K562 (cell line): ENCODE measurements around the gene PGR. TPM values are rescaled to one million over a fixed set of nuclear protein-coding genes. Genes with fewer than 3 reads are reported as not detected.

Experiments
- ATAC-seq: fragments of 200-7000 bp; cut with Tn5 transposase; 3 replicates; pipeline ENCODE4 v1.9.1; 2020; ENCODE audit warnings: moderate library complexity
- BruUV-seq: library from RNA; stranded (reverse); fragments of 400-500 nt; replicated peaks from 2 replicates; lab custom pipeline; 2021; lab: Mats Ljungman, UMichigan
- CTCF ChIA-PET: fragments of 300-600 bp; formaldehyde crosslinking; extraction: SDS; loops from one replicate; lab custom pipeline; 2021; ENCODE audit warnings: low intra/inter-chr PET ratio; lab: Yijun Ruan, JAX
- POLR2A ChIA-PET: fragments of 300-600, 350-650 bp; sonication (Branson Sonifier 250); formaldehyde crosslinking; extraction: SDS; loops from one replicate; lab custom pipeline; 2021; ENCODE audit warnings: antibody characterized with exemption, inconsistent platforms; lab: Yijun Ruan, JAX
- DNase-seq, 4 experiments: peaks; one replicate each; pipeline versions ENCODE4 v3.0.0 to v3.0.0-alpha.2; 2011 to 2018; ENCODE audit warnings: low spot score in 3 of 4, mixed read lengths in 3 of 4; ENCODE audit errors: extremely low read depth in 1 of 4
- FAIRE-seq: peaks from 2 replicates; lab custom pipeline; 2011; peaks lifted over from hg19 to GRCh38; lab: Jason Lieb, UNC
- H2AFZ ChIP-seq: 2 replicates; pipeline ENCODE4 v1.6.0; 2011; ENCODE audit warnings: low read depth, low read length, control low read depth, inconsistent platforms
- H3K27ac ChIP-seq: fragments of 200-600 bp; 3 replicates; pipeline ENCODE4 v1.8.0; 2011; ENCODE audit warnings: low read depth, mild to moderate bottlenecking, control low read depth, inconsistent platforms, low read length, moderate library complexity, mixed read lengths; ENCODE audit errors: extremely low read depth
- H3K27me3 ChIP-seq, 2 experiments: fragments of 300-600 bp in 1 of 2; 2 replicates in 1 of 2; 3 replicates in 1 of 2; pipeline versions ENCODE4 v1.6.0 to v1.8.0; 2011; ENCODE audit warnings: inconsistent platforms in 2 of 2, low read length in 2 of 2, mild to moderate bottlenecking in 1 of 2, mixed read lengths in 1 of 2, moderate library complexity in 1 of 2; ENCODE audit not compliant: control insufficient read depth in 2 of 2, insufficient read depth in 2 of 2
- H3K36me3 ChIP-seq: fragments of 300-600 bp; 3 replicates; pipeline ENCODE4 v1.8.0; 2011; ENCODE audit warnings: mild to moderate bottlenecking, low read length, inconsistent platforms; ENCODE audit not compliant: control insufficient read depth, insufficient read depth
- H3K4me1 ChIP-seq, 2 experiments: fragments of 200-600 bp in 1 of 2; replicated peaks in 1 of 2; 2 replicates in 1 of 2; 3 replicates in 1 of 2; pipeline versions ENCODE4 v1.5.1 to v1.8.0; 2011; ENCODE audit warnings: inconsistent platforms in 2 of 2, low read length in 2 of 2, mild to moderate bottlenecking in 1 of 2, mixed read lengths in 1 of 2, moderate library complexity in 1 of 2; ENCODE audit not compliant: control insufficient read depth in 2 of 2, insufficient read depth in 2 of 2
- H3K4me2 ChIP-seq: 2 replicates; pipeline ENCODE4 v1.6.1; 2011; ENCODE audit warnings: low read length, control low read depth, inconsistent platforms, mixed read lengths; ENCODE audit not compliant: insufficient read depth
- H3K4me3 ChIP-seq: fragments of 200-600 bp; sonication (generic), shearing (Covaris generic); 2 replicates; pipeline ENCODE4 v1.5.1; 2016; ENCODE audit warnings: control low read depth, inconsistent platforms
- H3K79me2 ChIP-seq: fragments of 200-600 bp; 3 replicates; pipeline ENCODE4 v1.8.0; 2011; ENCODE audit warnings: low read length, inconsistent platforms; ENCODE audit not compliant: control insufficient read depth, insufficient read depth
- H3K9ac ChIP-seq, 2 experiments: 2 replicates each; pipeline versions ENCODE4 v1.6.0 to v1.6.1; 2011; ENCODE audit warnings: low read depth in 2 of 2, low read length in 2 of 2, control low read depth in 1 of 2, inconsistent platforms in 1 of 2, mild to moderate bottlenecking in 1 of 2, mixed read lengths in 1 of 2; ENCODE audit not compliant: insufficient read depth in 1 of 2
- H3K9me1 ChIP-seq: one replicate; pipeline ENCODE4 v1.6.0; 2011; ENCODE audit warnings: inconsistent platforms, mild to moderate bottlenecking, low read length, moderate library complexity; ENCODE audit not compliant: control insufficient read depth, insufficient read depth
- H3K9me3 ChIP-seq: replicated peaks from 2 replicates; pipeline ENCODE4 v1.5.1; 2011; ENCODE audit warnings: low read depth, low read length, inconsistent platforms; ENCODE audit not compliant: control insufficient read depth, insufficient read depth
- H4K20me1 ChIP-seq: replicated peaks from 2 replicates; pipeline ENCODE4 v1.6.1; 2011; ENCODE audit warnings: low read length, inconsistent platforms, mixed read lengths; ENCODE audit not compliant: control insufficient read depth, insufficient read depth
- HLTF ChIP-seq: fragments of 450-650 bp; IDR thresholded peaks from 2 replicates; pipeline ENCODE4 v1.6.1; 2016
- IRF2 ChIP-seq: sonication (generic); formaldehyde crosslinking; IDR thresholded peaks from 2 replicates; pipeline ENCODE4 v1.8.1; 2022; ENCODE audit warnings: mild to moderate bottlenecking, missing genetic modification reagents
- MED1 ChIP-seq: sonication (generic); formaldehyde crosslinking; IDR thresholded peaks from 2 replicates; pipeline ENCODE4 v1.8.1; 2023; ENCODE audit warnings: missing genetic modification reagents, borderline replicate concordance
- MYBL2 ChIP-seq, 2 experiments: fragments of 450-650 bp in 1 of 2; sonication (generic) in 1 of 2; formaldehyde crosslinking in 1 of 2; IDR thresholded peaks; 2 replicates each; pipeline versions ENCODE4 v1.6.1 to v1.8.1; 2017 to 2022; ENCODE audit warnings: borderline replicate concordance in 1 of 2, inconsistent platforms in 1 of 2, low read depth in 1 of 2, mild to moderate bottlenecking in 1 of 2, missing genetic modification reagents in 1 of 2, moderate library complexity in 1 of 2
- SRSF3 ChIP-seq: fragments of 200-400 bp; formaldehyde crosslinking; IDR thresholded peaks from 2 replicates; pipeline ENCODE4 v1.6.1; 2016; ENCODE audit warnings: mild to moderate bottlenecking, low read length, moderate library complexity; ENCODE audit not compliant: insufficient read depth
- ZNF174 ChIP-seq: fragments of 250-450 bp; sonication (Bioruptor Pico); IDR thresholded peaks from 2 replicates; pipeline ENCODE4 v1.4.0; 2020; ENCODE audit warnings: mild to moderate bottlenecking
- ZZZ3 ChIP-seq: fragments of 450-650 bp; IDR thresholded peaks from 2 replicates; pipeline ENCODE4 v1.6.1; 2016; ENCODE audit warnings: antibody characterized with exemption, mild to moderate bottlenecking, moderate library complexity
- WGBS: fragments of 100-300 bp; shearing (Covaris generic); methylation state at CpG from one replicate; pipeline ENCODE4 v1.1.6; 2016; ENCODE audit warnings: low coverage, mixed read lengths; ENCODE audit not compliant: insufficient coverage; ENCODE audit errors: missing lambda C conversion rate; 5-methylcytosine and 5-hydroxymethylcytosine counted together
- in situ Hi-C: fragments of 300-500 bp; cut with MboI; formaldehyde crosslinking; loops from 4 replicates; pipeline ENCODE4 v1.15.0; 2018; ENCODE audit warnings: inconsistent platforms, mixed read lengths
- intact Hi-C: fragments of 100-400 bp; cut with micrococcal nuclease; formaldehyde crosslinking; loops from 2 replicates; pipeline ENCODE4 v1.14.2; 2022
- polyA plus RNA-seq, 8 experiments: library from polyadenylated mRNA; depleted of rRNA in 4 of 8; stranded (reverse) in 5 of 8; unstranded in 3 of 8; fragments of >200 nt; fragmentation: Nextera tagmentation in 2 of 8; fragmentation: Illumina TruSeq in 1 of 8; extraction: Ambion mirVana in 2 of 8; extraction: Trizol in 1 of 8; gene quantifications; 2 replicates each; pipeline versions ENCODE4 v1.2.1 to v1.2.3, GENCODE V29; 2011 to 2014; ENCODE audit warnings: inconsistent platforms in 1 of 8, missing spikeins in 1 of 8
- total RNA-seq, 7 experiments: library from RNA; depleted of rRNA in 6 of 7; stranded (reverse); fragments of >200 nt in 6 of 7; fragmentation: Illumina TruSeq in 2 of 7; extraction: Trizol in 2 of 7; gene quantifications; 2 replicates each; pipeline versions ENCODE4 v1.2.1 to v1.2.3, GENCODE V29; 2011 to 2021; ENCODE audit warnings: low replicate concordance in 1 of 7
- TF ChIP-seq, protein P1 (sequence below): sonication (generic); formaldehyde crosslinking; IDR thresholded peaks from 2 replicates; pipeline ENCODE4 v1.8.1; 2023; ENCODE audit warnings: mild to moderate bottlenecking, missing genetic modification reagents, moderate library complexity
- TF ChIP-seq, protein P2 (sequence below): fragments of 250-450 bp; sonication (Bioruptor Pico); IDR thresholded peaks from 2 replicates; pipeline ENCODE4 v1.5.0; 2021
- TF ChIP-seq, protein P3 (sequence below): fragments of 250-450 bp; sonication (Bioruptor Pico); IDR thresholded peaks from 2 replicates; pipeline ENCODE4 v1.8.0; 2021; ENCODE audit warnings: moderate library complexity, mild to moderate bottlenecking, inconsistent platforms
- TF ChIP-seq, protein P4 (sequence below): fragments of 450-650 bp; formaldehyde crosslinking; IDR thresholded peaks from 2 replicates; pipeline ENCODE4 v1.4.0; 2020; ENCODE audit warnings: mild to moderate bottlenecking, moderate library complexity

The PGR gene
- total and polyA plus RNA-seq, 9 of the 15 experiments (the other 6 are each of a cell fraction or from before 2014, with no cell fraction given) = 0.43 to 2.4 (median 1.3) TPM

DNA sequence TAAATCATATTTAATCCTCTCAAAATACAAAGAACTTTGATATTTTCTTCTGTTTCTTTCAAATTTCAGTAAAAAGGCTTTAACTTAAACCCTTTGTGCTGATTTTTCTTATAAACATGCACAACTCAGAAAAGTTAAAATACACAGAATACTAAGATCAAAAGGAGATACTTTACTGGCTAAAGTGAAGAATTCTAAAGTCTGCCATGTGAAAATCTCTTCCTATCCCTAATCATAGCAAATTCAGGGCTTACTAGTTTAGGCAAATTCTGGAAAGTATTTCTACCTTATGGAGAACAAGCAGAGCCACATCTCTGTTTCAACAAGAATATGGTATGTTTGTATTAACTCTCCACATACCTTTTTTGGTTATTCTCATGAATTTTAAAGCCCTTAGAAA, 96.6 kb downstream of the PGR start (continued):
- TF ChIP-seq, protein P1, sequence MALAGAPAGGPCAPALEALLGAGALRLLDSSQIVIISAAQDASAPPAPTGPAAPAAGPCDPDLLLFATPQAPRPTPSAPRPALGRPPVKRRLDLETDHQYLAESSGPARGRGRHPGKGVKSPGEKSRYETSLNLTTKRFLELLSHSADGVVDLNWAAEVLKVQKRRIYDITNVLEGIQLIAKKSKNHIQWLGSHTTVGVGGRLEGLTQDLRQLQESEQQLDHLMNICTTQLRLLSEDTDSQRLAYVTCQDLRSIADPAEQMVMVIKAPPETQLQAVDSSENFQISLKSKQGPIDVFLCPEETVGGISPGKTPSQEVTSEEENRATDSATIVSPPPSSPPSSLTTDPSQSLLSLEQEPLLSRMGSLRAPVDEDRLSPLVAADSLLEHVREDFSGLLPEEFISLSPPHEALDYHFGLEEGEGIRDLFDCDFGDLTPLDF = no peak
- TF ChIP-seq, protein P2, sequence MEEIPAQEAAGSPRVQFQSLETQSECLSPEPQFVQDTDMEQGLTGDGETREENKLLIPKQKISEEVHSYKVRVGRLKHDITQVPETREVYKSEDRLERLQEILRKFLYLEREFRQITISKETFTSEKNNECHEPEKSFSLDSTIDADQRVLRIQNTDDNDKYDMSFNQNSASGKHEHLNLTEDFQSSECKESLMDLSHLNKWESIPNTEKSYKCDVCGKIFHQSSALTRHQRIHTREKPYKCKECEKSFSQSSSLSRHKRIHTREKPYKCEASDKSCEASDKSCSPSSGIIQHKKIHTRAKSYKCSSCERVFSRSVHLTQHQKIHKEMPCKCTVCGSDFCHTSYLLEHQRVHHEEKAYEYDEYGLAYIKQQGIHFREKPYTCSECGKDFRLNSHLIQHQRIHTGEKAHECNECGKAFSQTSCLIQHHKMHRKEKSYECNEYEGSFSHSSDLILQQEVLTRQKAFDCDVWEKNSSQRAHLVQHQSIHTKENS (CRISPR knock-in tag) = no peak
- TF ChIP-seq MYBL2 (IDR thresholded peaks at IDR 0.05; ENCODE audit: low read depth) (no peak), MYBL2 (CRISPR knock-in tag; IDR thresholded peaks at IDR 0.05; ENCODE audit: borderline replicate concordance) (no peak), IRF2 (CRISPR knock-in tag) (no peak)

DNA sequence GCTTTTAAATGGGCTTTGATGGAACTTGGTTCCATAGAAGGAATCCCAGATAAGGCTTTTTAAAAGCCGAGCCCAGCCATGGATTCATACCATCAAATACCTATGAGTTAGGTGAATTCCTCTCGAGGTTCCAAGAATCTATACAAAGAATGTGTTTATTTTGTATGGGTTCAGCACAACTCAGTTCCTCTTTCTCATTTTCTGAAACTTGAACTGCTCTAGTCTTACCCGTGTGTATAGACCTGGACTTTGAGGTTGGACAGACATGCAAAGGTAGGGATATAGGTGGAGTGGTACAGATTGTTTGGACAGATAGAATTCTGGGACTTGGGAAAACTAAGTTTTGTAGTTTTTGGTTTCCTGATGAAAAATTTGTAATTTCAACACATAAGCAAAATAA, 97.9 kb downstream of the PGR start:
- ATAC-seq (no peak), FAIRE-seq (no peak), DNase-seq (no peak)
- H3K4me3 ChIP-seq = no peak overlapping the region
- H3K9me3 ChIP-seq = no peaks in the 10 kb centered on the region
- no TSS peak for BruUV-seq
- 19% methylated on average over 3 of the region's 3 CpGs for WGBS
- in situ Hi-C loops = no loop called here
- H3K4me2 ChIP-seq = no peak overlapping the region
- H3K9ac ChIP-seq = no peak overlapping the region
- no peaks in the 10 kb centered on the region for H3K79me2 ChIP-seq
- no peaks in the 10 kb centered on the region for H3K36me3 ChIP-seq
- H2AFZ ChIP-seq = no peak overlapping the region
- no peak overlapping the region for H3K27ac ChIP-seq
- no peaks in the 10 kb centered on the region for H3K4me1 ChIP-seq
- ChIA-PET POLR2A (no interaction called here), CTCF (no interaction called here)
- TF ChIP-seq HLTF (no peak), MED1 (CRISPR knock-in tag) (no peak), SRSF3 (no peak), ZZZ3 (no peak), ZNF174 (CRISPR knock-in tag) (no peak)
- TF ChIP-seq, protein P3, sequence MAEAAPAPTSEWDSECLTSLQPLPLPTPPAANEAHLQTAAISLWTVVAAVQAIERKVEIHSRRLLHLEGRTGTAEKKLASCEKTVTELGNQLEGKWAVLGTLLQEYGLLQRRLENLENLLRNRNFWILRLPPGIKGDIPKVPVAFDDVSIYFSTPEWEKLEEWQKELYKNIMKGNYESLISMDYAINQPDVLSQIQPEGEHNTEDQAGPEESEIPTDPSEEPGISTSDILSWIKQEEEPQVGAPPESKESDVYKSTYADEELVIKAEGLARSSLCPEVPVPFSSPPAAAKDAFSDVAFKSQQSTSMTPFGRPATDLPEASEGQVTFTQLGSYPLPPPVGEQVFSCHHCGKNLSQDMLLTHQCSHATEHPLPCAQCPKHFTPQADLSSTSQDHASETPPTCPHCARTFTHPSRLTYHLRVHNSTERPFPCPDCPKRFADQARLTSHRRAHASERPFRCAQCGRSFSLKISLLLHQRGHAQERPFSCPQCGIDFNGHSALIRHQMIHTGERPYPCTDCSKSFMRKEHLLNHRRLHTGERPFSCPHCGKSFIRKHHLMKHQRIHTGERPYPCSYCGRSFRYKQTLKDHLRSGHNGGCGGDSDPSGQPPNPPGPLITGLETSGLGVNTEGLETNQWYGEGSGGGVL = no peak
- TF ChIP-seq, protein P4, sequence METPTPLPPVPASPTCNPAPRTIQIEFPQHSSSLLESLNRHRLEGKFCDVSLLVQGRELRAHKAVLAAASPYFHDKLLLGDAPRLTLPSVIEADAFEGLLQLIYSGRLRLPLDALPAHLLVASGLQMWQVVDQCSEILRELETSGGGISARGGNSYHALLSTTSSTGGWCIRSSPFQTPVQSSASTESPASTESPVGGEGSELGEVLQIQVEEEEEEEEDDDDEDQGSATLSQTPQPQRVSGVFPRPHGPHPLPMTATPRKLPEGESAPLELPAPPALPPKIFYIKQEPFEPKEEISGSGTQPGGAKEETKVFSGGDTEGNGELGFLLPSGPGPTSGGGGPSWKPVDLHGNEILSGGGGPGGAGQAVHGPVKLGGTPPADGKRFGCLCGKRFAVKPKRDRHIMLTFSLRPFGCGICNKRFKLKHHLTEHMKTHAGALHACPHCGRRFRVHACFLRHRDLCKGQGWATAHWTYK (CRISPR knock-in tag) = no peak
- no peaks in the 10 kb centered on the region for H3K9me1 ChIP-seq
- no peaks in the 10 kb centered on the region for H4K20me1 ChIP-seq
- H3K27me3 ChIP-seq = no peaks in the 10 kb centered on the region
- intact Hi-C loops = no loop called here
